Ramos (cell line): ENCODE data around the gene CS.
"Not testable (repeated sequence)": the region's sequence is repeated elsewhere in the genome, so short reads cannot be mapped to it uniquely, and the experiment has no call there.

ENCODE experiments used
- in situ Hi-C: fragments of 300-500 bp; cut with MboI; formaldehyde crosslinking; loops from one replicate; pipeline ENCODE4 v1.14.3; 2022; ENCODE audit warnings: low sequenced_read_pairs; ENCODE audit not compliant: unreplicated experiment

CS gene

DNA sequence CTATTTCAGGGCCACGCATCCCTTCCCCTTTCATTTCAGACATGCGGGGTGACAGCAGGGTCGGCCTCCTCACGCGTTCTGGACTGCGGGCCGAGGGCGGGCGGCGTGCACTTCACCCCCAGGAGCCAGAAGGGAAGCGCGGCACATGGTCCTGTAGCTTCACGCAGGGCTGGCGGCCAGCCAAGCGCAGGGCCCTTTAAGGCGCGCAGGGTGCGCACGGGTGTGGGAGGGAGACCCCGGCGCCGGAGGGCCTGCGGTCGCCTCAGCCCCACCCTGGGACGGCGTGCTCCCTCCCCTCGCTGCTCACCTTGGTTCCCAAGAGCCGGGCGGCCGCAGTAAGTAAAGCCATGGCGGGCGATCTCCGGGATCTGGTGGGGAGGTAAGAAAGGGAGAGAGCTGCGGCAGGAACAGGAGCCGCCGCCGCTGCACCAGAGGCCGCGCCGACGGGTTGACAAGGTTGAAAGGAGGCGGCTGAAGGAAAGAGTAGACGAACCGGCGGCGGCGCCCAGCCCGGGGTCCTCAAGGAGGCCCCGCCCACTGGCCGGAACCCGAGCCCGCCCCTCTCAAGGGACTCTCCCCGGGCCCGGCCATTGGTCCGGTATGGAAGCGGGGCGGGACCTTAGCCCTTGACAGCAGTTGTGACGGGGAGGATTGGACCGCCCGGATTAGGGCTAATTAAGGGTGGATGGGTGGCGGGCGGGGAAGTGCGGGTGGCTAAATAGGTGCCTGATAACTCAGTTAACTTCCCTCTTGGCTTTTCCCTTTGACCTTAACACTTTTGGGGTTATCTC, at the start of gene CS:
Gene CS, minus strand, starts transcription at position 478 of the 791 bp plus-strand sequence. Its CDS starts 129 bp downstream, at position 349.
- in situ Hi-C loops = no loop called here

DNA sequence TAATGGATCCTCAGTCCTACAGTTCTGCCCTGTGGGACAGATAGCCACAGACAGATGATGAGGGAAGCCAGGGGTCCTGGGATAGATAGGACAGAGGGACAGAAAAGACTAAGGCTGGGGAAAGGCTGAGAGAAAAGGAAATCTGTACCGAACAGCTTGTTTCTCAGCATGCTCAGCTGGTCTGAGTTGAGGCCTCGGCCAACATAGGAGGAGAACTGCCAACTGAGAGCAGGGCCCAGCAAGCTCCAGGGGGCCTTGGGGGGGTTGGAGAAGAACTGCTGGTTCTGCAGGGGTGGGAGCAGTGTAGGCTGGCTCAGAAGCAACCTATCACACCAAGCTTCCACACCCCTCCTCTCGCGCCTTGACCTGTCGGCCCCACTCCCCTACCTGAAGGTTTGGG, 48.6 kb upstream of the CS start:
- in situ Hi-C loops = no loop called here

DNA sequence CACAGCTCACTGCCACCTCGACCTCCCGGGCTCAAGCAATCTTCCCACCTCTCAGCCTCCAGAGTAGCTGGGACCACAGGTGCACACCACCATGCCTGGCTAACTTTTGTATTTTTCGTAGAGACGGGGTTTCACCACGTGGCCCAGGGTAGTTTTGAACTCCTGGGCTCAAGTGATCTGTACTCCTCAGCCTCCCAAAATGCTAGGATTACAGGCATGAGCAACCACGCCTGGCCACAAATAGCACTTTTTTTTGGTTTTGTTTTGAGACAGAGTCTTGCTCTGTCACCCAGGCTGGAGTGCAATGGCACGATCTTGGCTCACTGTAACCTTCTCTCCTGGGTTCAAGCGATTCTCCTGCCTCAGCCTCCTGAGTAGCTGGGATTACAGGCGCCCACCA, 47.1 kb upstream of the CS start:
- in situ Hi-C loops = not testable (repeated sequence)

DNA sequence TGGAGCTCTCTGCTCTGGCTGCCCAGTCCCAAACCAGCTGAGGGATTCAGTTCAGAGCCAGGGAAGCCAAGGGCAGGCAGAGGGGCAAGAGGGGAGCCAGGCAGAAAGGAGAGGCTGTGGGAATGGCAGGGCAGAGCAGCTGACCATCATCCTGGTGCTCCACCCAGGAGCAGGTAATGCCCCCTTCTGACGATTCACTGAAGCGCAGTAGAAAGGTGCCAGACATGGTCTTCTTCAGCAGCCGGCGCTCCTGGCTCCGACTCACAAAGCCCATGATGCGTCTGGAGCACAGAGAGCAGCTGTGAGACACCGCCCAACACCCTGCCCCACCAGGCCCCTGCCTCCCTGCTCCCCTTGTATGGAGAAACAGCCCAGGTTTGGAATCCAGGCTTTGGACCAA, 46.5 kb upstream of the CS start:
- in situ Hi-C loops = no loop called here

DNA sequence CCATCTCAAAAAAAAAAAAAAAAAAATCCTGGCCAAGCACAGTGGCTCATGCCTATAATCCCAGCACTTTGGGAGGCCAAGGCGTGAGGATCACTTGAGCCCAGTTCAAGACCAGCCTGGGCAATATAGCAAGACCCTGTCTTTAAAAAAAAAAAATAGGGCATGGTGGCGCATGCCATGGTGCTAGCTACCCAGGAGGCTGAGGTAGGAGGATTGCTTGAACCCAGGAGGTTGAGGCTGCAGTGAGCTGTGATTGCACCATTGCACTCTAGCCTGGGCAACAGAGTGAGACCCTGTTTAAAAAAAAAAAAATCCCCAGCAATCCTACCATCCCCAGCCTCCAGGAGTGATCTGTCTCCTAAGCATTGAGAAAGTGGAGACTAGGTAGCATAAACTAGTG, 42.2 kb upstream of the CS start:
- in situ Hi-C loops = not testable (repeated sequence)

DNA sequence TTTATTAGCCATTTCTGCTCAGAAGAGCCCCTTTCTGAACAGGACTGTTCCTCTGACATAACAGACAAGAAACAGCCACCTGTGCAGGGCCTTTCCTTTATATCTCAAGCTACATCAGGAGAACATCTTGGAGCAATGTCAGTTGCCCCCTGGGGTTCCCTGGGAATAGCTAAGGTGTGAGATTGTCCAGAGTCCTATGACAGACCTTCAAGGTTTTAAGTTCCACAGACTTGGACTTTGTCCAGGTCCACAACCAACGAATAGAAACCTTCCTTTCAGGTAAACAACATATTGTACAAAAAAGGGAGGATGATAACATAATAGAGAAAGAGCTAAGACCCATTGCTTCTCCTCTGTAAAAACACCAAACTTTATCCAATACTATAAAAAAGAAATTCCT, 41.5 kb upstream of the CS start:
- in situ Hi-C loops = no loop called here

DNA sequence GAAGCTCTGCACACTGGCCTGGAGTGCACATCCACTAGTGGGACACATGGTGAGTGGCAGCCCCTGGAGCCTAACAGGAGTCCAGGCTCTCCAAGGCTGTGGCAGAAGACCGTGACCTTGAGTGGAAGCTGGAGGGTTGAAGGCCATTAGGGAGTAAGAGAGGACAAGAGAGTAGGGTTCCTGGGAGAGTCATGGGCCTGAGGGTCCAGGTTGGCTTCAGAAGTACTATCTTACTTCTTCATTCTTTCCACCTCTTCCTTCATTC, 39.0 kb upstream of the CS start:
- in situ Hi-C loops = no loop called here

DNA sequence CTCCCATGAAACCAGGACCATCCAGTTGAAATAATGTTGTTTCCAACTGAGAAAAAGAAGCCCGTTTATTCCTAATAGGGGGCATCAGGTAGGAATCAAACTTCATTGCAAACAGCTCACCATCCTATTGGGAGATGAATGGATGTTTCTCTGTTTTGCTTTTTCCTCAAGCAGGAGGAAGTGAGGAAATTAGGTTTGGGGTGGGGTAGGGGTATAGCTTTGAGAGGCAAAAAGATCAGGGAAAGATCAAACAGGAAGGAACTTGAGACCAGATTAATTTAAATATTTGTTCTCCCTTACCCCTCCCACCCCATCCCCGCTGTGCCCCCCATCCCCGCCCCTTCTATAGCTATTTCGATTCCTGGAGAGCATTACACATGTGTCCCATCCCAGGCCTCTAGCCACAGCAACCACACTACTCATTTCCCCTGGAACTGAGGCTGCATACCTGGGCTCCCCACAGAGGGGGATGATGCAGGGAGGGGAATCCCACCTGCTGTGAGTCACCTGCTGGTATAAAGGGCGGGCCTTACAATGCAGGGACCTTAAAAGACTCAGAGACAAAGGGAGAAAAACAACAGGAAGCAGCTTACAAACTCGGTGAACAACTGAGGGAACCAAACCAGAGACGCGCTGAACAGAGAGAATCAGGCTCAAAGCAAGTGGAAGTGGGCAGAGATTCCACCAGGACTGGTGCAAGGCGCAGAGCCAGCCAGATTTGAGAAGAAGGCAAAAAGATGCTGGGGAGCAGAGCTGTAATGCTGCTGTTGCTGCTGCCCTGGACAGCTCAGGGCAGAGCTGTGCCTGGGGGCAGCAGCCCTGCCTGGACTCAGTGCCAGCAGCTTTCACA, 38.4 kb upstream of the CS start, which contains the start of gene IL23A:
Gene IL23A, plus strand, starts transcription at position 577 of the 850 bp plus-strand sequence. Its CDS starts 161 bp downstream, at position 738.
- in situ Hi-C loops = no loop called here

DNA sequence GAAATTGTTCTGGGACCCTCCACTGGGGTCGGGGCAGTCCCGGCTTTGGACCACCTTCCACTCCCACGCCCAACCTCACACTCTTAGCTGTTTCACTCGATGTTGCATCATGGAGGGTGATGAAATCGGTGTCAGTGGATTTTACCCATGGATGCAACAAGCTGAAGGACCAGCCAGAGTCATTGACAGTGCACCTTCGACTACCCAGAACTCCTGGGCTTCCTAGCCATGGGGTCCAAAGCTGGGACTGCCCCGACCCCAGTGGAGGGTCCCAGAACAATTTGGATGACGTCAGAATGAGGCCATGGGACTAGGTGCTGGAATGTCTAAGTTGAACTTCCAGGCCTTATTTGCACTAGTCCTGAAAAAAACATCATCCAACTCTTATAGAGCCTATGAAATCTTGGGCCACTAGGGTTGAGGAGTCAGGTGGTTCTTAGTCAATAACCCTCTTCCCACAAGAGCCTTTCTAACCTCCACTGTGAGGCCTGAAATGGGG, 37.7 kb upstream of the CS start:
- in situ Hi-C loops = no loop called here

DNA sequence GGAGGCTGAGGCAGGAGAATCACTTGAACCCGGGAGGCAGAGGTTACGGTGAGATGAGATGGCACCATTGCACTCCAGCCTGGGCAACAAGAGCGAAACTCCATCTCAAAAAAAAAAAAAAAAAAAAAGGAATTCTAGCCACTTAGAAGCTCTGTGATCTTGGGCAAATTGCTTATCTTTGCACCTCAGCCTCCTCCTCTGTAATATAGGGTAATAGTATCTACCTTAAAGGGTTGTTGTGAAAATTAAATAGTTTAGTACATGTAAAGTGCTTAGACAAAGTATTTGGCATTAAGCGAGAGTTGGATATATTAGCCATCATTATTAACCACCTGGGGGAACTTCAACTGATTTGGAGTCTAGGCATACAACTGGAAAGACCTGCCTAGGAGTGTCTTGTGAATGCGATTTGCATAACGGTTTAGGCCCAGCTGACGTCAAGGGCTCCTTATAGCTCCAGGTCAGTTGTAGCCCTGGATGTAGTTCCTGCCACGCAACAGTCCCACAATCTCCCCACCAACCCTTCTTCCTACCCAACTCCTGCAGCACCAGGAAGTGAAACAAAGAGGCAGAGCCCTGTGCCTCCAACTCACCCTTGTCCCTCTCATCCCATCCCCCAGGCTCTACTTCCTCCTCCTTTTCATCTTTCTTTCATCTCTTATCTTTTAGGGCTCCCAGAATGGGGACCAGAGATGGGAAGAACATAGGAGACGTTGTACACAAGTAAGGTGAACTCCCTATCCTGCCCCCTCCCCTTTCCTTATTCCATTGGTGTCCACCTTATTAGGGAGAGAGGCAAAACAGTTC, 36.4 kb upstream of the CS start:
- in situ Hi-C loops = no loop called here

DNA sequence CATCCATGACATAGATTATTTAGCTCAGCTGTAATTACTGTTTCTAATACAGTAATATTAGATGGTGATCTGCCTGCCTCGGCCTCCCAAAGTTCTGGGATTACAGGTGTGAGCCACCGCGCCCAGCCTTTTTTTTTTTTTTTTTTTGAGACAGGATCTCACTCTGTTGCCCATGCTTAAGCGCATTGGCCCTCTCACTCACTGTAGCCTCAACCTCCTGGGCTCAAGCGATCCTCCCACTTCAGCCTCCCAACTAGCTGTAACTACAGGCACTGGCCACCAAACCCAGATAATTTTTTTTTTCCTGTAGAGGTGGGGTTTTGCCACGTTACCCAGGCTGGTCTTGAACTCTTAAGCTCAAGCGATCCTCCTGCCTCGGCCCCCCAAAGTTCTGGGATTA, 35.4 kb upstream of the CS start:
- in situ Hi-C loops = not testable (repeated sequence)

DNA sequence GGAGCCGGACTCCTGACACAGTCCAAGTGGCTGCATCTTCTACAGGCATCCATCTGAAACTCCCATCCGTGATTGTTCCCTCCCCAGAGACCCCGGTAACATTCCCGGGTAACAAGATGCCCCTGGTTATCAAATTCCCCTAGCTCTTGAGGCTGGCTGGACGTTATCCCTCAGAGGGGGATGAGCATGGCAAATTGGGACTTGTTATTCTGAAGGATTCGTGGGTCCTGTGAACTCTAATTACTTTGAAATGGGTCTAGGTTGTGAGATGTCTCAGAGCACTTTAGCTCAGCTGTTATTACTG, 34.3 kb upstream of the CS start:
- in situ Hi-C loops = no loop called here

DNA sequence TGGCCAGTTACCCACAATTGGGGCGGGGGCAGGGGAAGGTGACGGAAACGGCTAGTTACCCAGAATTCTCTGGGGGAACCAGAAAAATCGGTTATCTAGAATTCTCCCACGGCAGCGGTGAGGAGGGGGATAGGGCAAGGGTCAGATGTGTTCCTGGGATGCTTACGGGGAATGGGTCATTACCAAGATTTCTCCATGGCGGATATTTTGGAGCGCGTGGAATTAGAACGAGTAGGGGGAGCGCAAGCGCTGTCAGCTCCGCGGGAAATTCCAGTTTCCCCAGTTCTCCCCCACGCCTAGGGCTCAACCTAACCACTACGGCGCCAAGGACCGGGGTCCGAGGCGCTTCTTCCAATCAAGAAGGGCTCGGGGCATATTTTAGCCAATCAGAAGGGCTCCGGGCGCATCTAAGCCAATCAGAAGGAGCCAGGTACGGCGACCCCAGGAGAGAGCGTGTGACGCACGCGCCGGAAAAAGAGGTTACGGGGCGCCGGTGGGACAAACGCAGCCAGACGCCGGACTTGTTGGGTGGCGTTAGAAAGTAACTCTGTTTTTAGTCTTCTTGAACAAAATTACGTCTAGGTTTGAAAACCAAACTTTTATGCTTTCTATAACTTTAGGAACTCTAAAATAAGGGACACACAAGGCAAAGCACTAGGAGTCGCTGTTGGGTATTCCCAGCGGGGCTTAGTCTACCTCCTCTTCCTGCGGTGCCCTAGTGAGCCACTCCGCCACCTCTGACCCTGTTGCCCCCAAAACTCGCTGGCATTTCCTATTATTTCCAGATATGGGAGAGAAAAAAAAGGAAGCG, 33.8 kb upstream of the CS start, which contains the start of gene PAN2:
Gene PAN2, minus strand, starts transcription at position 322 of the 811 bp plus-strand sequence. CDS start 906 bp downstream, outside the sequence.
- in situ Hi-C loops = no loop called here

DNA sequence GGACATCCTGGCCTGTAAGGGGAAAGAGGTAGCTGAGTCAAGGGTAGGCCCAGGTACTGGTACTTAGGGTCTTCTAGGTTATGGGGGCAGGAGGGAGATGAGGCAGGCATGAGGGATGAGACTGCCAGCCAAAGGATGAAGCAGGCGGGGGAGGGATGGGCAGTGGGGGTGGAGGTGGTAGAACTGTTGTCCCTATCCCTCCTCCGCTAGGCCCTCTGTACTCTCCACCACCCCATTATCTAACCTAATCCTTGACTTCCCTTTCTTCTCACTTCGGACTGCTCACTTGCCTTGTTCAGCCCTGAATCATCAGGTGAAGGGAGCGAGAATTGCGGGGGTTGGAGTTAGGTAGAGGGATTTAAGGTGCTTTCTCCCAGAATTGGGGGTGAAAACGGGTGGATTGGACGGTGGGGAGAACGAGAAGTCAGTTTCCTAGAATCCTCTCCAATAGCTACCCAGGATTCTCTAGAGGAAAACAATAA, 33.1 kb upstream of the CS start:
- in situ Hi-C loops = no loop called here

DNA sequence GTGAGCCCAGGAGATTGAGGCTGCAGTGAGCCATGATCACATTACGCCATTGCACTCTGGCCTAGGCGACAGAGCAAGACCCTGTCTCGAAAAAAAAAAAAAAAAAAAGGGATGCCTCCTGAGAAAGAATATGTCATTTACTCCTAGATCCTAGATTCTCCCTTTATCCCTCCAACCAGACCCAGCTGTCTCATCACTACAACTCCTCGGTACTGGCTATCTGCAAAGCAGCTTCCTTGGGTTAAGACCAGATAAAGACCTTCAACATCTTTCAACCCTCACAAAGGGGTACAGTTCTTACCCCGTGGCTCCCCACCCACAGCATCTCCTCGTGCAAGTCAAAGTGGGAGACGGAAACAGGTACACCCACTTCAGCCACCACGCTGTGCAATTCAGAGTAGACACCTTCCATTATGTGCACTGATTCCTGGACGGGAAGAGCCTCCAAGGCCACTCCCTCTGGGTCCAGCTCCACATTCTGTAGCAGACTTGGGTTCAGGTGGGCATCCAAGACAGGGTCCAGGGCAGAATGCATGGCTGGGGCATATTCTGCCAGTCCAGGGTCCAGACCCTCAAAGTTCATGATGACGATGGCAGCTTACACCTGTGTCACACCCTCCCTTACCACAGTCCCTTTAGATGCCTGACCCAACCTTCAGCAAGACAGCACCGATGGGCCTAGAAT, 32.5 kb upstream of the CS start:
- in situ Hi-C loops = no loop called here

DNA sequence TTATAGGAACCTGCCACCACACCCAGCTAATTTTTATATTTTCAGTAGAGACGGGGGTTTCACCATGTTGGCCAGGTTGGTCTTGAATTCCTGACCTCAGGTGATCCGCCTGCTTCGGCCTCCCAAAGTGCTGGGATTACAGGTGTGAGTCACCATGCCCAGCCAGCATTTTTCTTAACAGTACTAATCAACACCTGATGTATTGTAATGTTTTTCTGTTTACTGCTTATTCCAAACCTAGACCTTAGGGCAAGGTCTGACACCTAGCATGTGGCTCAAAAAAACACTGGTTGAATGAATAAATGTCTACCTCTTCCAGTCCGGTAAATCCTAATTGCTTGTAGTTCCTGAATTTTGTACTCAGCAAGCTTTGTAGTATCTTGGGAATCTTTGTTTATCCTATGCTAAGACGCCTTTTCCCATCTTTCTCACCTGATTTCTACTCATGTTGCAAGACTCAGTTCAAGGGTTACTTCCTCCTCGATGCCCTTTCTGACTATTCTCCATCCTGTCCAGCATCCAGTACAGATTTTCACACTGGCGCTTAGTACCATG, 30.9 kb upstream of the CS start:
- in situ Hi-C loops = no loop called here

DNA sequence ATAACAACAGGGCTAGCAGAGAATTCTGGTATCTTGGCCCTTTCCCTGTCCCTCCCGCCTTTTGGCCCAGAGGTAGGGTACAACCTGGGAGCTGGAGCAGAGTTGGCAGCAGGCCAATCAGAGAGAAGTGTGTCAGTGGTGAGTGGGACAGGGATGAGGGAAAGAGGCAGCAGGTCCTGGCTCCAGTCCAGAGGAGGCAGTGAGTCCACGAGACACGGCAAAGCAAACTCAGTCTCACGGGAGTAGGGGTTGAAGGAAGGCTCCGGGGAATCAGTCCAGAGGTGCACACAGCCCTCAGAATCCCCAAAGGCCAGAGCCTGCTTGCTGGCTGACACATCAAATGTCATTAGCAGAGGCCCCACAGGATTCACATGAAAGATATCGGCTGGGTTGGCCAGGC, 26.4 kb upstream of the CS start:
- in situ Hi-C loops = no loop called here

DNA sequence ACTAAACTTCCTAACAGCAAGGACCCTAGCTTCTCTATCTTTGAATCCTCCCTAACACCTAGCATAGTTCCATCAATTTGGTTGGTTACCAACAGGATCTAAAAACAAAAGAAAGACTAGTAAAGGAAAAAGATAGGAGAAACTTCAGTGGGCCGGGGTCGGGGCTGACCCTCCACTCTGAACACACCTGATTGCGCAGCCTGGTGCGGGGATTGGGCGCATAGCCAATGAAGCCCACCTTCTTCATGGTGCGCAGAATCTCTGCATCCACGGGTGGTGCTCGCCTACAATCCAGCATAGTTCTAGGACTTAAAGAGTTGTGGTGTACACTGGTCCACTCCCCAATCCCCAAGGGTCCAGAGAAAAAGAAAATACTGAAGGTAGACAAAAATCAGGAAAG, 26.0 kb upstream of the CS start:
- in situ Hi-C loops = no loop called here

DNA sequence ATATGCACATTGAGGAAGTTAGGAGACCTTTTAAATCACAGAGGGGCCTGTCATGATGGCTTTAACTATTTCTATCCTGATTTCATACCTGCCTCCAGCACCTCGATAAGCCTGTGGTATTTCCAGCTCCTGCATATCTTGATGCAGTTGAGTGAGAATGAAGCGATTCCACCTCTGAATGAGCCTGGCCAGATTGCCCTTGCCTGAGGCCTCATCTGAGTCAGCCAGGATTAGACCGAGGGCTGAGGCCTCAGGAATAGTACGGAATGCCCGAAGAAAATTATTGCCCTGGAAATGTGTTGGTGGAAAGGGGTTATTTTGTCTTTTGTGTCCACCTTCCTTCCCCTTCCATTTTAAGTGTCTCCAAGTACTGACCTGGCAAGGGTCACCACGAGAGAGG, 24.1 kb upstream of the CS start:
- in situ Hi-C loops = no loop called here
